Left ventricle myocardium inferior (tissue), 1 donor: Measurements from ENCODE around the gene GABRG3. TPM values are rescaled to one million over a fixed set of nuclear protein-coding genes. Genes with fewer than 3 reads are reported as not detected.

ENCODE experiments used
- DNase-seq: peaks from one replicate; pipeline ENCODE4 v3.0.0-alpha.2; 2020
- H3K27ac ChIP-seq: fragments of 200-600 bp; replicated peaks from 2 replicates; pipeline ENCODE4 v1.8.0; 2021
- H3K27me3 ChIP-seq: fragments of 200-600 bp; 2 replicates; pipeline ENCODE4 v1.8.0; 2021; ENCODE audit warnings: low read depth
- H3K36me3 ChIP-seq: fragments of 200-600 bp; 2 replicates; pipeline ENCODE4 v1.8.0; 2021
- H3K4me1 ChIP-seq: fragments of 200-600 bp; 2 replicates; pipeline ENCODE4 v1.8.0; 2021
- H3K4me3 ChIP-seq: fragments of 200-600 bp; 2 replicates; pipeline ENCODE4 v1.8.0; 2021; ENCODE audit warnings: mild to moderate bottlenecking, moderate library complexity
- H3K9me3 ChIP-seq: fragments of 200-600 bp; replicated peaks from 2 replicates; pipeline ENCODE4 v1.8.0; 2021
- intact Hi-C: fragments of 100-400 bp; cut with micrococcal nuclease; formaldehyde crosslinking; loops from one replicate; pipeline ENCODE4 v1.11.0; 2022
- total RNA-seq: library from RNA; stranded (reverse); fragmentation: NEBNext Ultra II Directional; extraction: Animal tissue kit (Norgen Biotek cat#: 25700); gene quantifications from one replicate; pipeline ENCODE4 v1.2.1, GENCODE V29; 2021
- TF ChIP-seq, protein P1 (sequence below): fragments of 200-600 bp; IDR thresholded peaks from 2 replicates; pipeline ENCODE4 v1.8.0; 2021; ENCODE audit warnings: antibody characterized with exemption, mild to moderate bottlenecking, borderline replicate concordance
- donor health status: DM: no; HTN: yes; CAD: no; lungs with severe emphysema.

GABRG3 gene
- total RNA-seq, 1 donor from 2014 or later, result not detected

DNA sequence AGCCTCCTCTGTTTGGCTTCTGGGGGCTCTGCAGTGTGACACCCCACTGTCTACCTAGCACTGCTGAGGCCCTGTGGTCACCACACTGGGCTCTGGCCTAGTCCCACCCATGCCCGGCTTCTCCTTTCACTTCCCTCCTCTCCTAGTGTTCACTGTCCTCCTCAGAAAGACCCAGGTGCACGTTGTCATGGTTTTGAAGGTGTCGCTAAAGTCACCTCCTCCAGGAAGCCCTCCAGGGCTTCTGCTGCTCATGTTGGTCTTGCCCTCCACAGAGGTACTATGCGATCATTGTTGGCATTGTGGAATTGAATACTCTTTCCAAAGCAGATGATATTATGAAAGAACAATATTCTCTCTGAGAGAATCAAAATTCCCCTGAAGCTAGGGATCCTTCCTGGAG is 163.5 kb downstream of the GABRG3 start:
- H3K36me3 ChIP-seq, result no peaks in the 10 kb centered on the region
- DNase-seq, result no peak
- no peak overlapping the region for H3K27ac ChIP-seq
- no peak overlapping the region for H3K4me3 ChIP-seq
- intact Hi-C loops, result no loop called here
- TF ChIP-seq, protein P1, sequence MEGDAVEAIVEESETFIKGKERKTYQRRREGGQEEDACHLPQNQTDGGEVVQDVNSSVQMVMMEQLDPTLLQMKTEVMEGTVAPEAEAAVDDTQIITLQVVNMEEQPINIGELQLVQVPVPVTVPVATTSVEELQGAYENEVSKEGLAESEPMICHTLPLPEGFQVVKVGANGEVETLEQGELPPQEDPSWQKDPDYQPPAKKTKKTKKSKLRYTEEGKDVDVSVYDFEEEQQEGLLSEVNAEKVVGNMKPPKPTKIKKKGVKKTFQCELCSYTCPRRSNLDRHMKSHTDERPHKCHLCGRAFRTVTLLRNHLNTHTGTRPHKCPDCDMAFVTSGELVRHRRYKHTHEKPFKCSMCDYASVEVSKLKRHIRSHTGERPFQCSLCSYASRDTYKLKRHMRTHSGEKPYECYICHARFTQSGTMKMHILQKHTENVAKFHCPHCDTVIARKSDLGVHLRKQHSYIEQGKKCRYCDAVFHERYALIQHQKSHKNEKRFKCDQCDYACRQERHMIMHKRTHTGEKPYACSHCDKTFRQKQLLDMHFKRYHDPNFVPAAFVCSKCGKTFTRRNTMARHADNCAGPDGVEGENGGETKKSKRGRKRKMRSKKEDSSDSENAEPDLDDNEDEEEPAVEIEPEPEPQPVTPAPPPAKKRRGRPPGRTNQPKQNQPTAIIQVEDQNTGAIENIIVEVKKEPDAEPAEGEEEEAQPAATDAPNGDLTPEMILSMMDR, result no peak
- H3K27me3 ChIP-seq, result no peaks in the 10 kb centered on the region
- peaks cover 12% of the 10 kb centered on the region for H3K9me3 ChIP-seq
- no peaks in the 10 kb centered on the region for H3K4me1 ChIP-seq

DNA sequence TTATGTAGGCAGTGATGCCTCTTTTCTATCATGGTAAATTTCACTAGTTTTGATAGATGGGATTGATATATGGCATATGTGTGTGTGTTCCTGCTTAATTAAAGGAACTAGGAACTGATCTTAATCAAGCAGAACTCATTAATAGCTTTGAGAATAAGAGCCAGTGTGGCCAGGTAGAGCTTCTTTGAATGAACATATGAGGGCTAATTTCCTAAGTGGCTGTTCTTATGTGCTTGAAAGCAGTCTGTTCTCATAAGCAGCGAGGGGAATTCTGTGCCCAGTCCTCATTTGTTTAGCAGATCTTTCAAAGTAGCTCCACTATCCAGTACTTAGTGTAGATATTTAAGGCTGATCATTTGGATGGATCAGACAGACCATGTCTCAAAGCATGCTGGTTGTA is 164.2 kb downstream of the GABRG3 start:
- Histone ChIP-seq H3K4me1 (no peaks in the 10 kb centered on the region), H3K36me3 (no peaks in the 10 kb centered on the region), H3K4me3 (no peak overlapping the region), H3K9me3 (peaks cover 5% of the 10 kb centered on the region), H3K27me3 (no peaks in the 10 kb centered on the region), H3K27ac (no peak overlapping the region)
- no peak for DNase-seq
- TF ChIP-seq, protein P1, result no peak
- intact Hi-C loops, result no loop called here

DNA sequence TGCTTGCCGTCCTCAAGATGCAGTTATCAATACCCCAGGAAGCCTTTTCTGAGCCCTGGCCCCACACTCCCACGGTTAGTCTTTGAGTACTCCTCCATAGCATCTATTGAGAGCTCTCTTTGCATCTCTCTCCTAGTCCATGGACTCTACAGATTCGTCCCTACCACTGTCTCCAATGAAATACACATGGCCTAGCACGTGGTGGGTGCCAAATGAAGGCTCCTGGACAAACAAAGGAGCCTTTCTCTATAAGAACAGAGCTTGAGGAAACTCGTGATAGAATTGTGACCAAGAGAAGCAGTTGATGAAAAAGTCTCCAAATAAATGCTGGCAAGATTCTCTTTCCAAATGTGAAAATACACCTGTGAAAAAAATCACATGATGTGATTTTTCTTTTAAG is 166.1 kb downstream of the GABRG3 start:
- no peak overlapping the region for H3K4me3 ChIP-seq
- intact Hi-C loops, result no loop called here
- no peaks in the 10 kb centered on the region for H3K27me3 ChIP-seq
- DNase-seq, result no peak
- no peaks in the 10 kb centered on the region for H3K9me3 ChIP-seq
- H3K36me3 ChIP-seq, result no peaks in the 10 kb centered on the region
- no peaks in the 10 kb centered on the region for H3K4me1 ChIP-seq
- no peak overlapping the region for H3K27ac ChIP-seq
- TF ChIP-seq, protein P1, result no peak

DNA sequence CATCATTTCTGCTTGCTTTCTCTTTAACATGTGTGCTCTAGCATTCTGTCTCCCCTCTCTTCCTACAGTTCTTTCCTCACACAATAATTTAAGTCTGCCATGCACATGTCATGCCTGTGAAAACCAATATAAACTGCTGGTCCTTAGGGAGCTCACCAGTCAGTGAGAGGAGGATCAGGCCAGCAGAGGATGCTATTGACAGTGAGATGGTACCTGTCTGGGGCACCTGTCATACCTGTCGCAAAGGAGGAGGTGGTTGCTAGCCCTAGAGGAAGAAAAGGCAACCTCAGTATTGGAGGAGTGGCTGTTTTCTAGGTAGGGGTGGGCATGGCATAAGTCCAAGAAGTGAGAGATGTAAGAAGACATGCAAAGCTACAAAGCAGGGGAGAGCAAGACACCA is 194.6 kb downstream of the GABRG3 start:
- H3K4me1 ChIP-seq, result no peaks in the 10 kb centered on the region
- H3K36me3 ChIP-seq, result no peaks in the 10 kb centered on the region
- no peaks in the 10 kb centered on the region for H3K27me3 ChIP-seq
- H3K4me3 ChIP-seq, result no peak overlapping the region
- peaks cover 15% of the 10 kb centered on the region for H3K9me3 ChIP-seq
- intact Hi-C loops, result no loop called here
- no peak for DNase-seq
- TF ChIP-seq, protein P1, result no peak
- H3K27ac ChIP-seq, result no peak overlapping the region

DNA sequence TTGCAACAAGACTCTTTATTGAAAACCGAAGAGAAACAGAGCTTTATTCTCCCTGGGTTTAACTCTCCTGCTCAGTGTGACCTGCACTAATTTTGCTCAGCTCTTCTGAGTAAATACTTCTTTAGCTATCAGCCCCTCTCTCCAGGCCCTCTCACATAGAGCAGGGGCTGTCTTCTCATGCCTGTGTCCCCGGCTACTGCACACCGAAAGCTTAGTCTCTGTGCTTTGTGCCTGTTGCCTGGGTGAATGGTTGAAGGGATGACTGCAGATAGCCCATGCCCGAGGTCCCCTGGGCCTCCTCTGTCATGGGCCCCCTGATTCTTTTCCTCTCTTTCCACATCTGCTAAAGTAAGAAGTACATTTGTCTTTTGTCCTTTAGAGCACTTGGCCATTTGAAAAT is 195.9 kb downstream of the GABRG3 start:
- TF ChIP-seq, protein P1, result no peak
- Histone ChIP-seq H3K27ac (no peak overlapping the region), H3K4me1 (no peaks in the 10 kb centered on the region), H3K36me3 (no peaks in the 10 kb centered on the region), H3K4me3 (no peak overlapping the region), H3K9me3 (peaks cover 8% of the 10 kb centered on the region), H3K27me3 (no peaks in the 10 kb centered on the region)
- no peak for DNase-seq
- intact Hi-C loops, result no loop called here

DNA sequence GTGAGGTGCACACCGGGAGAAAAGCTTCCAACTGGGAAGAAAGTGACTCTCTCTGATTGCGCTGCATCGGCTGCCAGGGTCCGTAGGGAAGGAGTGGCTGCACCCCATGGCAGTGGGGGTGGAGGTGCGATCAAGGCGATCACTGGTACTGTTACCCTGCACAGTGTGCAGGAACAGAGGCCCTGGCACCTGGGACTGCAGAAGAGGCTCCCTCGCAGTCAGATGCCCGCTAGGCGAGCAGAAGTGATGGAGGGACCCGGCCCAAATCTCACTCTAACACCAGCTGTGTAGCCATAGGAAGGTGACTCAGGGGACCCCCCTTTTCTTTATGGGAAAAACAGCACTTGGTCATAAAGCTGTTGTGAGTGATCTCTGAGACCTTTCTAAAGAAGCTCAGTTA is 196.8 kb downstream of the GABRG3 start:
- H3K4me1 ChIP-seq, result no peaks in the 10 kb centered on the region
- no peak overlapping the region for H3K4me3 ChIP-seq
- no peaks in the 10 kb centered on the region for H3K27me3 ChIP-seq
- peaks cover 3% of the 10 kb centered on the region for H3K9me3 ChIP-seq
- no peak for DNase-seq
- intact Hi-C loops, result no loop called here
- no peak overlapping the region for H3K27ac ChIP-seq
- no peaks in the 10 kb centered on the region for H3K36me3 ChIP-seq
- TF ChIP-seq, protein P1, result no peak
